Measurements from ENCODE around the gene PSMC1. TPM values are rescaled to one million over a fixed set of nuclear protein-coding genes. Genes with fewer than 3 reads are reported as not detected.

PSMC1 gene
- polyA plus RNA-seq, 1 of the 3 experiments (the other 2 are of a cell fraction): 102 TPM

- no peak overlapping the region for H3K4me3 ChIP-seq (ENCODE audit: low read depth in 2 of 2, low read length in 1 of 2)
- TF ChIP-seq CTCF (IDR thresholded peaks at IDR 0.05): peak; percentile 28; the same call in 1 of the 2 replicates
- TF ChIP-seq RCOR1 (IDR thresholded peaks at IDR 0.05; ENCODE audit: low read length): no peak
- H3K9ac ChIP-seq: no peak overlapping the region
- ChIA-PET CTCF (interaction anchor here (0.6 to 1.0 kb wide), 2 partner anchors 9 to 321 kb away, joined by 3 read pairs; no protein-coding TSS in a partner anchor), POLR2A (no interaction called here)
- peaks cover 50 to 71% of the 10 kb centered on the region in 2 experiments for H3K36me3 ChIP-seq (replicated peaks in 1 of 2; ENCODE audit: control insufficient read depth in 1 of 2, insufficient read depth in 2 of 2, low read length in 1 of 2)
- no peak overlapping the region for H3K4me2 ChIP-seq
- H3K27me3 ChIP-seq (ENCODE audit: insufficient read depth): no peaks in the 10 kb centered on the region
- no peak overlapping the region for H2AFZ ChIP-seq (ENCODE audit: low read depth)
- H3K9me3 ChIP-seq: no peaks in the 10 kb centered on the region
- 94% methylated on average over 11 of the region's 11 CpGs for WGBS (ENCODE audit: low lambda C conversion rate)
- H3K27ac ChIP-seq (ENCODE audit: low read depth in 2 of 2, low read length in 1 of 2): no peak overlapping the region
- H3K4me1 ChIP-seq (ENCODE audit: control insufficient read depth in 1 of 2, insufficient read depth in 2 of 2, low read depth in 1 of 2, low read length in 1 of 2): peaks cover 0 to 9% of the 10 kb centered on the region in 2 experiments; a peak in 1 of 4 replicates
- DNase-seq: no peak
- H3K79me2 ChIP-seq (ENCODE audit: insufficient read depth): no peaks in the 10 kb centered on the region
- no peaks in the 10 kb centered on the region for H3K9me2 ChIP-seq
- no peaks in the 10 kb centered on the region for H4K20me1 ChIP-seq (ENCODE audit: insufficient read depth)
- no peaks in the 10 kb centered on the region for H3F3A ChIP-seq (replicated peaks; ENCODE audit: insufficient read depth)
These were observed 37.7 kb downstream of the PSMC1 start for GRCh38 chr14:90293766-90294730.

- Histone ChIP-seq H3K9me2 (no peaks in the 10 kb centered on the region), H3F3A (replicated peaks; ENCODE audit: insufficient read depth) (no peaks in the 10 kb centered on the region), H3K4me1 (ENCODE audit: control insufficient read depth in 1 of 2, insufficient read depth in 2 of 2, low read depth in 1 of 2, low read length in 1 of 2) (peaks cover 0 to 9% of the 10 kb centered on the region in 2 experiments; a peak in 1 of 4 replicates), H3K9ac (no peak overlapping the region), H3K4me3 (ENCODE audit: low read depth in 2 of 2, low read length in 1 of 2) (no peak overlapping the region), H3K27me3 (ENCODE audit: insufficient read depth) (no peaks in the 10 kb centered on the region), H4K20me1 (ENCODE audit: insufficient read depth) (no peaks in the 10 kb centered on the region), H3K4me2 (no peak overlapping the region), H2AFZ (ENCODE audit: low read depth) (no peak overlapping the region), H3K9me3 (no peaks in the 10 kb centered on the region), H3K27ac (ENCODE audit: low read depth in 2 of 2, low read length in 1 of 2) (no peak overlapping the region), H3K79me2 (ENCODE audit: insufficient read depth) (no peaks in the 10 kb centered on the region), H3K36me3 (replicated peaks in 1 of 2; ENCODE audit: control insufficient read depth in 1 of 2, insufficient read depth in 2 of 2, low read length in 1 of 2) (peaks cover 46 to 73% of the 10 kb centered on the region in 2 experiments)
- ChIA-PET POLR2A (no interaction called here), CTCF (interaction anchor here (0.6 kb wide), 1 partner anchor 322 kb away, joined by 3 read pairs; no protein-coding TSS in a partner anchor)
- TF ChIP-seq USF1 (IDR thresholded peaks at IDR 0.05; ENCODE audit: borderline replicate concordance, low read depth) (no peak), RCOR1 (IDR thresholded peaks at IDR 0.05; ENCODE audit: low read length) (no peak), USF2 (IDR thresholded peaks at IDR 0.05; ENCODE audit: borderline replicate concordance, low read depth, low read length) (no peak)
- 77% methylated on average over 2 of the region's 2 CpGs for WGBS (ENCODE audit: low lambda C conversion rate)
- DNase-seq: no peak
These were observed 38.5 kb downstream of the PSMC1 start for GRCh38 chr14:90294872-90295271.
